Measurements from ENCODE around the gene IRF7. TPM values are rescaled to one million over a fixed set of nuclear protein-coding genes. Genes with fewer than 3 reads are reported as not detected.
"Not testable (repeated sequence)": the region's sequence is repeated elsewhere in the genome, so short reads cannot be mapped to it uniquely, and the experiment has no call there.

The IRF7 gene
- total RNA-seq, 1 donor from 2014 or later = 12.6 TPM

- peaks cover 42% of the 10 kb centered on the region for H3K4me1 Mint-ChIP-seq (ENCODE audit: low read depth)
- peaks cover 17% of the 10 kb centered on the region for H3K27me3 Mint-ChIP-seq
- DNase-seq (ENCODE audit: low spot score, unreplicated experiment) = peak; percentile 87
- no peak for TF ChIP-seq CTCF (IDR thresholded peaks at IDR 0.05; ENCODE audit: unreplicated experiment)
- no peaks in the 10 kb centered on the region for H3K9me3 Mint-ChIP-seq (ENCODE audit: low read depth)
- H3K4me3 Mint-ChIP-seq (ENCODE audit: low read depth) = peak within 1 kb of the TSS; percentile 96
- H3K36me3 Mint-ChIP-seq (ENCODE audit: insufficient read depth) = no peaks in the 10 kb centered on the region
- H3K27ac Mint-ChIP-seq = peak within 1 kb of the TSS; percentile 100
These were observed 39.6 kb downstream of the IRF7 start, which contains the start of gene PHRF1 for GRCh38 chr11:575996-576768. Gene PHRF1 (plus strand): TSS chr11:576470. CDS start chr11:581513, 5,043 bp downstream.

- Mint-ChIP-seq H3K4me1 (ENCODE audit: low read depth) (peaks cover 40% of the 10 kb centered on the region), H3K4me3 (ENCODE audit: low read depth) (peak overlapping the region; percentile 81), H3K9me3 (ENCODE audit: low read depth) (no peaks in the 10 kb centered on the region), H3K36me3 (ENCODE audit: insufficient read depth) (no peaks in the 10 kb centered on the region), H3K27me3 (peaks cover 17% of the 10 kb centered on the region), H3K27ac (no peak overlapping the region)
- TF ChIP-seq CTCF (IDR thresholded peaks at IDR 0.05; ENCODE audit: unreplicated experiment) = no peak
- DNase-seq (ENCODE audit: low spot score, unreplicated experiment) = no peak
These were observed 40.3 kb downstream of the IRF7 start for GRCh38 chr11:575313-575995.

- Mint-ChIP-seq H3K4me3 (ENCODE audit: low read depth) (peak overlapping the region; percentile 81), H3K36me3 (ENCODE audit: insufficient read depth) (no peaks in the 10 kb centered on the region), H3K9me3 (ENCODE audit: low read depth) (no peaks in the 10 kb centered on the region), H3K27ac (no peak overlapping the region), H3K4me1 (ENCODE audit: low read depth) (peaks cover 35% of the 10 kb centered on the region), H3K27me3 (peaks cover 17% of the 10 kb centered on the region)
- DNase-seq (ENCODE audit: low spot score, unreplicated experiment) = no peak
- no peak for TF ChIP-seq CTCF (IDR thresholded peaks at IDR 0.05; ENCODE audit: unreplicated experiment)
These were observed 41.0 kb downstream of the IRF7 start for GRCh38 chr11:574632-575312.

GRCh38 chr11:574031-574570 is 41.6 kb downstream of the IRF7 start:
- H3K9me3 Mint-ChIP-seq (ENCODE audit: low read depth); DNase-seq (ENCODE audit: low spot score, unreplicated experiment); H3K27ac Mint-ChIP-seq; H3K36me3 Mint-ChIP-seq (ENCODE audit: insufficient read depth): not testable (repeated sequence)
- peak overlapping the region; percentile 81 for H3K4me3 Mint-ChIP-seq (ENCODE audit: low read depth)
- peaks cover 29% of the 10 kb centered on the region for H3K4me1 Mint-ChIP-seq (ENCODE audit: low read depth)
- peaks cover 17% of the 10 kb centered on the region for H3K27me3 Mint-ChIP-seq

- Mint-ChIP-seq H3K9me3 (ENCODE audit: low read depth) (no peaks in the 10 kb centered on the region), H3K27ac (no peak overlapping the region), H3K4me1 (ENCODE audit: low read depth) (peaks cover 23% of the 10 kb centered on the region), H3K4me3 (ENCODE audit: low read depth) (no peak overlapping the region), H3K27me3 (peaks cover 17% of the 10 kb centered on the region), H3K36me3 (ENCODE audit: insufficient read depth) (no peaks in the 10 kb centered on the region)
- no peak for DNase-seq (ENCODE audit: low spot score, unreplicated experiment)
- TF ChIP-seq CTCF (IDR thresholded peaks at IDR 0.05; ENCODE audit: unreplicated experiment) = no peak
These were observed 42.5 kb downstream of the IRF7 start for GRCh38 chr11:573146-573759.

Data from progenitor cell of endocrine pancreas (in vitro differentiated cells).